ENCODE data around the gene SYCP3. TPM values are rescaled to one million over a fixed set of nuclear protein-coding genes. Genes with fewer than 3 reads are reported as not detected.
A peak's percentile ranks its signal among the peaks of the same experiment; 100 is the strongest.

SYCP3 gene
- total RNA-seq, 1 donor from 2014 or later, result 0.04 TPM

DNA sequence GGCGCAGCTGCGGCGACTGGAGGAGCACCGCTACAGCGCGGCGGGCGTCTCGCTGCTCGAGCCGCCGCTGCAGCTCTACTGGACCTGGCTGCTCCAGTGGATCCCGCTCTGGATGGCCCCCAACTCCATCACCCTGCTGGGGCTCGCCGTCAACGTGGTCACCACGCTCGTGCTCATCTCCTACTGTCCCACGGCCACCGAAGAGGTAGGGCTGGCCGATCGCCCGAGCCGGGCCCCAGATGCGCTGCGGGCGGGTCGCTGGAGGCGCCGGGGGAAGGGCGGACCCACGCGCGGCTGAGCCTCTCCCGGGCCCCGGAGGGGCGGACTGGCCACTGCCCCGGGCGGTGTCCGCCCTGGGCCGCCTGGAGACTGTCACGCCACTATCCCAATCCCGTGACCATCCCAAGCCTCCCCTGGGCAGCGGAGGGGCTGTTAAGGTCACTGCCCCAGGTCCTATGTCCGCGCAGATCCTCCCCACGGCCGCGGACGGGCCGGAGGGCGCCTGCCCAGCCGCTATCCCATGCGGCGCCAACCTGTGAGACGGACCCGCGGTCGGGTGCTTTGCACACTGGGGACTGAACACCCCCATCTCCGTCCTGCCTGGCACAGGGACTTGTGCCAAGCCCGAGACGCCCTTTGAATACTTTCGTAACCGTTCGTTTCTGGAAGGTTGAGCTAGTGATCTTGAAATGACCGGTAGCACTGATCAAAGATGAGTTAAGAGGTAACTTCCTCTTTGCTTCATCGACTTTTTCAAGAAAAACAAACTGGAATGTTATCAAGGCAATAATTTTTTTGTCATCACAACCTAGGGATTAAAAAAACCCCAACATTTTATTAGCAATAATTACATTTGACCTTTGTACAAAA lies 41.1 kb downstream of the SYCP3 start:
- Mint-ChIP-seq H3K36me3 (no peaks in the 10 kb centered on the region), H3K27ac (peak overlapping the region; percentile 52)

DNA sequence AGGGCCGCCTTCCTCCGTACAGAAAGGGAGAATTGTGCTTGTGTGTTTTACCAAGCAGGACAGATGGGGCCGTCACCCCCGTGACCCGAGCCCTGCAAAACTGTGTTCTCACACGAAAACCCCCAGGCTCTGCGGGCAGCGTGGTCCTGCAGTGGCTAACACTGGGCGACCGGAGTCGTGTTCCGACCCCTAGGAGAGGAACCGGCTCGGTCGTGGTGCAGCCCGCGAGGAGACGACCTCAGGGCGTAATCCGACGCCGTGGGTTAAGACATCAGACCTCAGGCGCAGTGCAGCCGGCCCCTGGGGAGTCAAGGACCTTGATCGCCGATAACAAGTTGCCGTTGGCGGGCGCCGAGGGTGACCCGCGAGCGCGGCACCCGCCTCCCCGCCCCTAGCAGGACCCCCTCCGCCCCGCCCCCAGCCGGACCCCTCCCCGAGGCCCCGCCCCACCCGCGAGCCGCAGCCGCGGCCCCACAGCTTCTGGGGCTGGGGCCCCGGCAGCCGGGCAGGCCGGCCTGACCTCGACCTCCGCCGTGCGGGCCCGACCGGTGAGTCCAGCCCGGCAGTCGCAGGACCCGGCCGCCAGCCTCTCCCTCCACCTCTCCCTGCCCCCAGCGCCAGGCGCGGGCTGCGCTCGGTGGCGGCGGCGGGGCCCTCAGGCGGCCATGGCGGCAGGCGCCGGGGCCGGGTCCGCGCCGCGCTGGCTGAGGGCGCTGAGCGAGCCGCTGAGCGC lies 41.9 kb downstream of the SYCP3 start, which contains the start of gene CHPT1:
CHPT1 (plus strand) TSS at position 444 of the 733 bp plus-strand sequence; CDS start at position 666, 222 bp downstream.
- H3K4me1 Mint-ChIP-seq, result peaks cover 16% of the 10 kb centered on the region
- no peaks in the 10 kb centered on the region for H3K9me3 ChIP-seq (ENCODE audit: low read depth)
- peak within 1 kb of the TSS; percentile 97 for H3K4me2 ChIP-seq
- H3K4me1 ChIP-seq, result no peaks in the 10 kb centered on the region
- H3K4me3 Mint-ChIP-seq, result peak within 1 kb of the TSS; percentile 94
- no peaks in the 10 kb centered on the region for H3K36me3 Mint-ChIP-seq
- peak within 1 kb of the TSS; percentile 53 for H3K27ac Mint-ChIP-seq
- no peaks in the 10 kb centered on the region for H3F3A ChIP-seq (ENCODE audit: low read depth)
- peaks cover 42% of the 10 kb centered on the region for H3K27me3 ChIP-seq
- peaks cover 3% of the 10 kb centered on the region for H4K20me1 ChIP-seq (ENCODE audit: low read depth)
- no peak within 1 kb of the TSS for H3K27ac ChIP-seq
- peak; percentile 87 for DNase-seq (ENCODE audit: low spot score)
- H3K9ac ChIP-seq, result peak within 1 kb of the TSS; percentile 39
- H3K79me2 ChIP-seq (ENCODE audit: low read depth), result no peaks in the 10 kb centered on the region
- H3K36me3 ChIP-seq, result no peaks in the 10 kb centered on the region
- H3K4me3 ChIP-seq, result peak within 1 kb of the TSS; percentile 83
- TF ChIP-seq EZH2 (IDR thresholded peaks at IDR 0.05) (no peak), EZH2phosphoT487 (IDR thresholded peaks at IDR 0.05) (no peak)
- TF ChIP-seq, protein P1, sequence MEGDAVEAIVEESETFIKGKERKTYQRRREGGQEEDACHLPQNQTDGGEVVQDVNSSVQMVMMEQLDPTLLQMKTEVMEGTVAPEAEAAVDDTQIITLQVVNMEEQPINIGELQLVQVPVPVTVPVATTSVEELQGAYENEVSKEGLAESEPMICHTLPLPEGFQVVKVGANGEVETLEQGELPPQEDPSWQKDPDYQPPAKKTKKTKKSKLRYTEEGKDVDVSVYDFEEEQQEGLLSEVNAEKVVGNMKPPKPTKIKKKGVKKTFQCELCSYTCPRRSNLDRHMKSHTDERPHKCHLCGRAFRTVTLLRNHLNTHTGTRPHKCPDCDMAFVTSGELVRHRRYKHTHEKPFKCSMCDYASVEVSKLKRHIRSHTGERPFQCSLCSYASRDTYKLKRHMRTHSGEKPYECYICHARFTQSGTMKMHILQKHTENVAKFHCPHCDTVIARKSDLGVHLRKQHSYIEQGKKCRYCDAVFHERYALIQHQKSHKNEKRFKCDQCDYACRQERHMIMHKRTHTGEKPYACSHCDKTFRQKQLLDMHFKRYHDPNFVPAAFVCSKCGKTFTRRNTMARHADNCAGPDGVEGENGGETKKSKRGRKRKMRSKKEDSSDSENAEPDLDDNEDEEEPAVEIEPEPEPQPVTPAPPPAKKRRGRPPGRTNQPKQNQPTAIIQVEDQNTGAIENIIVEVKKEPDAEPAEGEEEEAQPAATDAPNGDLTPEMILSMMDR (IDR thresholded peaks at IDR 0.05), result no peak
- peak within 1 kb of the TSS; percentile 93 for H2AFZ ChIP-seq (replicated peaks)
- peaks cover 10% of the 10 kb centered on the region for H3K27me3 Mint-ChIP-seq (ENCODE audit: insufficient read depth, low read depth)
- H3K9me3 Mint-ChIP-seq, result no peaks in the 10 kb centered on the region

More for the DNA sequence above, 41.1 kb downstream of the SYCP3 start:
- Histone ChIP-seq H4K20me1 (ENCODE audit: low read depth) (peaks cover 3% of the 10 kb centered on the region), H3K9ac (peak overlapping the region; percentile 39), H3K27ac (no peak overlapping the region), H3K4me3 (peak overlapping the region; percentile 83), H3K4me1 (no peaks in the 10 kb centered on the region), H2AFZ (replicated peaks) (peak overlapping the region; percentile 93), H3K36me3 (no peaks in the 10 kb centered on the region), H3K79me2 (ENCODE audit: low read depth) (no peaks in the 10 kb centered on the region), H3K9me3 (ENCODE audit: low read depth) (no peaks in the 10 kb centered on the region), H3F3A (ENCODE audit: low read depth) (no peaks in the 10 kb centered on the region), H3K4me2 (peak overlapping the region; percentile 97), H3K27me3 (peaks cover 42% of the 10 kb centered on the region)
- TF ChIP-seq EZH2phosphoT487 (IDR thresholded peaks at IDR 0.05), result peak; percentile 6
- peak; percentile 58 for TF ChIP-seq EZH2 (IDR thresholded peaks at IDR 0.05)
- TF ChIP-seq, protein P1 (IDR thresholded peaks at IDR 0.05), result no peak
- Mint-ChIP-seq H3K27me3 (ENCODE audit: insufficient read depth, low read depth) (peaks cover 12% of the 10 kb centered on the region), H3K9me3 (no peaks in the 10 kb centered on the region), H3K4me1 (peaks cover 16% of the 10 kb centered on the region), H3K4me3 (peak overlapping the region; percentile 94)
- no peak for DNase-seq (ENCODE audit: low spot score)

- peaks cover 10% of the 10 kb centered on the region for H3K27me3 Mint-ChIP-seq (ENCODE audit: insufficient read depth, low read depth)
- Histone ChIP-seq H3K4me2 (peak overlapping the region; percentile 97), H2AFZ (replicated peaks) (peak overlapping the region; percentile 89), H3K9me3 (ENCODE audit: low read depth) (no peaks in the 10 kb centered on the region), H4K20me1 (ENCODE audit: low read depth) (no peaks in the 10 kb centered on the region), H3K79me2 (ENCODE audit: low read depth) (no peaks in the 10 kb centered on the region), H3K27ac (no peak overlapping the region), H3K4me3 (peak overlapping the region; percentile 83), H3K27me3 (peaks cover 42% of the 10 kb centered on the region), H3K36me3 (no peaks in the 10 kb centered on the region), H3F3A (ENCODE audit: low read depth) (no peaks in the 10 kb centered on the region), H3K9ac (no peak overlapping the region), H3K4me1 (no peaks in the 10 kb centered on the region)
- peak overlapping the region; percentile 53 for H3K27ac Mint-ChIP-seq
- no peaks in the 10 kb centered on the region for H3K36me3 Mint-ChIP-seq
- H3K4me3 Mint-ChIP-seq, result peak overlapping the region; percentile 92
- H3K4me1 Mint-ChIP-seq, result peaks cover 16% of the 10 kb centered on the region
- peak; percentile 31 for TF ChIP-seq EZH2 (IDR thresholded peaks at IDR 0.05)
- TF ChIP-seq EZH2phosphoT487 (IDR thresholded peaks at IDR 0.05), result no peak
- TF ChIP-seq, protein P1 (IDR thresholded peaks at IDR 0.05), result no peak
- no peaks in the 10 kb centered on the region for H3K9me3 Mint-ChIP-seq
- DNase-seq (ENCODE audit: low spot score), result no peak
Observed at GRCh38 chr12:101696251-101697196, 42.7 kb downstream of the SYCP3 start.
